B cell (primary cell): ENCODE data around the gene C10orf90.

Source experiments
- EZH2 ChIP-seq: IDR thresholded peaks from 2 replicates; pipeline ENCODE4 v1.6.1; 2012; ENCODE audit warnings: borderline replicate concordance, low read depth, mild to moderate bottlenecking, moderate library complexity, low read length; ENCODE audit not compliant: insufficient read depth, poor library complexity, severe bottlenecking
- TF ChIP-seq, protein P1 (sequence below): fragments of 200-600 bp; IDR thresholded peaks from one replicate; pipeline ENCODE4 v1.8.0; 2022; ENCODE audit warnings: antibody characterized with exemption, mild to moderate bottlenecking

DNA sequence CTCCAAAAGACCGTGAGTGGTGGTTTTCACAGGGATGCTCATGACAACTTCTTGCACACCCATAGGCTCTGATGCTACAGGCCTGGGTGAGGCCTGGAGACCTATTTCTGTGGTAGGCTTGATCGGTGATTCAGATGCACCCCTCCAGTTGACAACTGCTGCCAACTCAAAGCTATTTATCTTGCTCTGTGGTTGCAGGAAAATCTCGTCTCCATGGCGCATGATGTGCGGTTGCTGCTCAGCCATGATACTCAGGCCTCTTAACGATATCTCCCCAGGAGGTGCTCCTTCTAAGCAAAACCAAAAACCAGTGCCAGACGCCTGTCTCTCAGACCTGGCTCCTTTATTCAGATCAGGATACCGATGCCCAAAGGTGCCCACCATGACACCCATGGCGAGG lies 31.4 kb downstream of the C10orf90 start:
- TF ChIP-seq, protein P1, sequence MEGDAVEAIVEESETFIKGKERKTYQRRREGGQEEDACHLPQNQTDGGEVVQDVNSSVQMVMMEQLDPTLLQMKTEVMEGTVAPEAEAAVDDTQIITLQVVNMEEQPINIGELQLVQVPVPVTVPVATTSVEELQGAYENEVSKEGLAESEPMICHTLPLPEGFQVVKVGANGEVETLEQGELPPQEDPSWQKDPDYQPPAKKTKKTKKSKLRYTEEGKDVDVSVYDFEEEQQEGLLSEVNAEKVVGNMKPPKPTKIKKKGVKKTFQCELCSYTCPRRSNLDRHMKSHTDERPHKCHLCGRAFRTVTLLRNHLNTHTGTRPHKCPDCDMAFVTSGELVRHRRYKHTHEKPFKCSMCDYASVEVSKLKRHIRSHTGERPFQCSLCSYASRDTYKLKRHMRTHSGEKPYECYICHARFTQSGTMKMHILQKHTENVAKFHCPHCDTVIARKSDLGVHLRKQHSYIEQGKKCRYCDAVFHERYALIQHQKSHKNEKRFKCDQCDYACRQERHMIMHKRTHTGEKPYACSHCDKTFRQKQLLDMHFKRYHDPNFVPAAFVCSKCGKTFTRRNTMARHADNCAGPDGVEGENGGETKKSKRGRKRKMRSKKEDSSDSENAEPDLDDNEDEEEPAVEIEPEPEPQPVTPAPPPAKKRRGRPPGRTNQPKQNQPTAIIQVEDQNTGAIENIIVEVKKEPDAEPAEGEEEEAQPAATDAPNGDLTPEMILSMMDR, result no peak
- no peak for TF ChIP-seq EZH2
